ENCODE results near the gene PDE10A.

The PDE10A gene

DNA sequence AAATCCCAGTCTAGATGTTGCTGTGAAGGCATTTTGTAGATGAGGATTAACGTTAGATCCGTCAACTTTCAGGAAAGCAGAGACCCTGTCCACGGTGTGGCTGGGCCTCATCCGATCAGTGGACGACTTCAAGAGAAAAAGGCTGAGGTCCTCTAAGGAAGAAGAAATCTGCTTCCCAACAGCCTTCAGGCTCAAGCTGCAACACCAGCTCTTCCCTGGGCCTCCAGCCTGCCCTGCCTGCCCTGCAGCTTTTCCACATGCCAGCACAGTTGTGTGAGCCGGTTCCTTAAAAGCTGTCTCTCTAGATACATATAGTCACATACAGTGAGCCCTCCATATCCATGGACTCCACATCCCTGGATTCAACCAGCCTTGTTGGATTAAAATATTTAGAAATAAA, 14.1 kb upstream of the PDE10A start:
- DNase-seq: no peak

GRCh38 chr6:165676435-165677068, 13.5 kb upstream of the PDE10A start:
- no peak for DNase-seq

DNA sequence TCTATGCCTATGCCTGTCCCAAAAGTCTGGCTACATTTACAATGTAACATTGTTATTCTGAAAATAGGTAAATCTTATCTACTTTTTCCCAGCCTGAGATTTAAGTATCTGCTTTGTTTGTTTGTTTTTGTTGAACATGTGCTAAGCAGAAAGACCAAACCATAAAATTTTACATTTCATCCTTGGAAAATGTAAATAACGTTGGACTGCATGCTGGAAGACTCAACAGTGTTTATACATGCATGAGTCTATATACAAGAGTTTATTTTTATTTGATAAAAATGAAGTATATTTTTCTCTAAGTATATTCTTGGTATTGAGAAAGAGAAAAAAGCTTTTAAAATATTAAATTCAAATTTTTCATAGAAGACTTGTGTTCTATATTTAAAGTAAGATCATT, 12.1 kb upstream of the PDE10A start:
- DNase-seq: no peak

DNA sequence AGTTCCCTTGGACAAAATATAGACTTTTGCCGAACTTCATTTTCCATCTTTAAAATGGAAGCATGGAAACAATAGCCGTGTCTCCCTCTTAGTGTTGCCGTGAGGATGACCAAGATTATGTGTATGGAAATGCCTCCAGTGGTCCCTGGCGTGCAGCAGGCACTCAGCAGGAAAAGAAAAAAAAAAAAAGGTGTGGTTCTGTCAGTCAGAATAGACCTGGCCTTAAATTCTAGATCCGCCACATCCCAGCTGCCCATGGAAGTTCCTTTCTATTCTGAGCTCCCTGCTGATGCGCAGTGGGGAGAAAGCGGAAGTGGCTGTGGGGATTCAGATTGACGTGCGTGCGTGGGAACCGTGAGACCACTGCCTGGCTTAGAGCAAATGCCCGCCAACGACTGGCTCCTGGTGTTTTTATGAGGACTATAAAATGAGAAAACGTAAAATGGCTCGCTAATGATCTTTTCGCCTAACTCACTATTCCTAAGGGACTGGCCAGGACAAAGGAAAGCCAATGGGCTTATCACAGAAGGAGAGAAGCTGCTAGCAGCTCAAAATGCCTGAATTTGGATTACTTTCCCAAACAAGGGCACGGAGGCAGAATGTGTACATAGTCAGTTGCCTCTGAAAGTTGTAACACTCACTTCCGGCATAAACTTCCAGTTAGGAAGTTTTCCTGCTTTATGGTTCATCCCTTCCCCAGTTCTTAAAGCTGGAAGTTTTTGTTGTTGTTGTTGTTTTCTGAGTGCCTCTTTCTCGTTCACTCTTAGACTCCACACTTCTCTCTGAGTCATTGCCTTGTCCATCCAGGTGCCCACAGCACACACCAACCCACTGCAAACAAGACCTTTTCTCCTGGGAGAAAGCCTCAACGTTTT, 11.4 kb upstream of the PDE10A start:
- DNase-seq: no peak

DNA sequence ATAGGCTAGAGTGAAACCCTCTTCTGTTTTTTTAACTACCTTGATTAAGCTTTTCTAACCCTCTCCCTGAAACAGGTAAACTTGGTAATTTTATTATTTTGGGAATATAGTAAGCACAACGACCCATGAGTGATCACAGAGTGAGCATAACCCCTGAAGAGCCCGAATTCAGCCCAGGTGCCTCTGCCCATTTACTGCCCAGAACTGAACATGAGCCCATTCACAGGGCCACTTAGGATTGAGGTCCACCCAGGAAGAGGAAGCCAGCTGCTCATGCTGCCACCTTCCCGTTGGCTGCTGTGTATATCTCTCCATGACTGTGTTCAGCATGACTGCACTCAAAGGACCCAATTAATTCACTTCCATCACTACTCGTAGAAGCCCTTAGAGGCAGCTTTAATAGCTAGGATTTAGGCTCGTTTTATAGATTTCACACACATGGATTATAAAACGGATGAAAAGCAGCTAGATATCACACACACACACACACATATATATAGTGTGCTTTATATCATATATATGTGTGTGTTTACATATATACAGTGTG, 8.3 kb upstream of the PDE10A start:
- DNase-seq: no peak

DNA sequence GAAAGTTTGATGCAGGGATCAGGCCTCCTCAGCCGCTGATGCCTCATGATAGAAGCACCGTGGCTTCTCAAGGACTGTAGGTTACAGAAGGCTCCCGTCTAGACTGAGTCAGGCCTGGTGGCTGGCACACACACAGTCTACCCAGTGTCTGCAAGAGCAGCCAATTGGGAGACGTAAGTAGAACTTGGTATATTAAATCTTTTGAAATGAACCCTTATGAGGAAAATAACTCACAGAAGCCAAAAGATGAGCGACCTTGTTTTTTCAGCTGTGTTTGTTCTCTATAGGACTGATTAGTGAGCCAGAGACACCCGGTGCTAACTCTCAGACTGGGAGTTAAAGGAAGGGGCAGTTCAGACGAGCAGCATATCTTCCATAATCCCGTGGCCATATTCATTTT, 5.9 kb upstream of the PDE10A start:
- no peak for DNase-seq

DNA sequence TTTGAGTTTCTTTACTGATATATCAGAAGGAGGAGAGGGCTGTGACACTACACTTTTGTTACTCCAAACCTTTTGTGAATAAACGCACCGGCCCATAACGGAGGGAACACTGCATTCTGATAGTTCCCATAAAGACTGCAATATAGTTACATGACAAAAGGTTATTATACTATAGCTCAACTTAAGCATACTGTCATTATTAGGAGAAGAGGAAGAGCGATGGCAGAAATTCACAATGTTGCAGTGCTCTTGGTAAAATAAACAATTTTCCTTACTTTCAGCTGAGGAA, 2.3 kb upstream of the PDE10A start:
- no peak for DNase-seq

GRCh38 chr6:165664559-165665383, 1.7 kb upstream of the PDE10A start:
- no peak for DNase-seq

- DNase-seq: no peak
Observed at GRCh38 chr6:165663736-165664558, 906 bp upstream of the PDE10A start.

GRCh38 chr6:165663377-165663735, 315 bp upstream of the PDE10A start:
- DNase-seq: no peak

DNA sequence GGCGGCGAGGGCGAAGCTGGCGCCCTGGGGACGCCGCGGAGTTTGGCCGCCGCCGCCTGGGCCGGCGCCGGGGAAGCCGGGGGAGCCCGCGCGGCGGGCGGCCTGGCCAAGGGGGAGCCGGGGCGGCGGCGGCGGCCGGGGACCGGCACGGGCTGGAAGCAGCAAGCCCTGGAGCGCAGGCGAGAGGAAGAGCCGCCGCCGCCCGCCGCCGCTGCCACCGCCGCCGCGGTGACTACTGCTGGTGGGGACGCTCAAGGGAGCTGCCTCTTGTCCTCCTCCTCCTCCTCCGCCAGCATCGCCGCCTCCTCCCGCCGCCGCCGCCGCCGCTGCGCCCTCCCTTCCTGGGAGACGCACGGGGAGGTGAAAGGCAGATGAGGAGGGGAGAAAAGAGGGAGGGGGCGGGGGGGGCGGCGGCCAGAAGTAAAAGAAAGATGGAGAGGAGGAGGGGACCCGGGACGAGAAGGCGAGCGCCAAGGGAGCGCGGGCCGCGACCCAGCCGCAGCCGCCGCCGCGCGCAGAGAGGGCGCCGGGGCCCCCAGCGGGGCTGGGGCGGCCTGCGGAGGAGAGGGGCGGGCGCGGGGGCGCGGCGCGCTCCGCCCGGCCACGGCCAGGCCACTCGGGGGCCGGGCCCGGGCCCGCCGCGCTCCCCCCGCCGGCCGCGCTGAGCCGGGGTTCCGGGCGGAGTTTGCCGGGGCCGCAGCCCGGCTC, 846 bp downstream of the PDE10A start:
- no peak for DNase-seq

GRCh38 chr6:165661664-165662025, 1.4 kb downstream of the PDE10A start:
- DNase-seq: no peak

GRCh38 chr6:165660857-165661663, 2.0 kb downstream of the PDE10A start:
- no peak for DNase-seq

GRCh38 chr6:165659945-165660856, 2.8 kb downstream of the PDE10A start:
- no peak for DNase-seq

DNA sequence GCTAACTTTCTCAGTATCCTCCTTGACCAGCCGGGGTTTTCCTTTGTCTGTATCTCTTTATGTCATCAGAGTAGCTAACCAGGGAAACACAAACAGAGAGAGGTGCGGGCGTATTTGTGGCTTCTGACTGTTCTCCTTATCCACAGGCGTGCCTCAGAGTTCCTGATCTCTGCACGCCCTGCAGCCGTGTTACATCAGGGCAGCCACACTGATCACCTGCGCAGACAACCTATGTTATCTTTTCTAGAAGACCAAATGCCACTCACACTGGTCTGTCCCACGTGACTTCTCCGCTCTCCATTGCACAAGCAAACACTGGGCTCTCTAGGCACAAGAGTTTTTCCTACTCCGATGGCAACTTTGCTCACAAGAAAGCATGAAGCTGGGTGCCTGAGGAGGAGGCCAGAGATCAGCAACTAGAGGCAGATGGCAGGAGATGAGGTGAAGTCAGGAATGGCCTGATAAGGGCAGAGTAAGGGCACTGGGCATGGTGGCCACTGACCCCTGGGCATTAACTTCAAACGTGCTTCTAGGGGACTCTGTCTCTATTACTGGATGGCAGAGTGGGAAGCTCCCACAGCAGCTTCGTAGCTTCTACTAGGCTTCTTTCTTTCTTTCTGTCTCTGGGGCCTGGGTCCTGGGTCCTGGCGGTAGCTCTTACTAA, 4.5 kb downstream of the PDE10A start:
- no peak for DNase-seq

- DNase-seq: no peak
Observed at GRCh38 chr6:165657325-165657680, 5.7 kb downstream of the PDE10A start.

DNA sequence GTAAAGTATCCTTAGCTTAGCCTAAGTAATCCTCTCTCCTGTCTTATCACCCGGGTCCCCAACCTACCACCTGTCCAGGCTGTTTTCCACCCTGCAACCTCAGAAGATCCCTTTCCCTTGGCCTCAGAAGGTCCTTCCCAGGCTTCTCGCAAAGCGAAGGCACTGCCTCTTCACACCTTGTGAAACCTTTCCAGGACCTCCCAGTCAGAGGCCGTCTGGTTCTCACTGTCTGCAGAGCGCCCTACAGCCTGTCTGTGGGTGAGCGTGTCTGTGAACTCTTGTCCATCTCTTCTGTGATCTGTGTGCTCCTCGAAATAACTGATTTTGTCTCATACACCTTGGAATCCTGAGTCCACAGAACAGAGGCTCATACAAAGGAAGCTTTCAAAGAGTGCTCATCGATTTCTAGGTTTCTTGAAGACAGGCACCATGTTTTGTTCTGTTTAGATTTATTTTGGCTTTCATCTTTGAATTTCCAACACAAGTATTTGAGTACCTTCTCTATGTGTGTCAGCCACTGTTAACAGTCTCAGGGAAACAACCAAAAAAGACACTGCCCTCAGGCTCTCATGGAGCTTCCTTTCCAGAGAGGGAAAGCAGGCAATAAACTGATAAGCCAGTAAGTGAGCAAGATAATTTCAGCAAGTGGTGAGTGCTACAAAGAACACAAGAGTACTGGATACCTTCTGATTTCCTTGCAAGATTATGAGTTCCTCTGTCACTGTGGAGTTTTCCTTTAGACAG, 6.3 kb downstream of the PDE10A start:
- DNase-seq: no peak

DNA sequence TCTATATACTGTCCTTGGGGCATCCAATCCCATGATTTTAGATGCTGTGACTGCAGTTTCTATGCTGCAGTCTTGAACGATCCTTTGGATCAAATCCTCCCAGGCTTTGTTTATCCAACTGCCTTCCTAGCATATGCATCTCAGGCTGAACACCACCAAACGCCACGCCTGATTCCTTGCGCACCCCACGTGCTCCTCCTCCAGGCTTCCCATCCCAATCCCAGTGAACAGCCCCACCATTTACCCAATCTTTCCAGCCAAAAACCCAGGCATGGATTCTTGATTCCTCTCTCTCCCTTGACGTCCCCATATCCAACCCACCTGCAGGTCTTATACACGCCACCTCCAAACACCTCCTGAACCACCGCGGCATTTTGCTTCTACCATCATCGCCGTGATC, 7.8 kb downstream of the PDE10A start:
- no peak for DNase-seq

GRCh38 chr6:165654144-165654543, 8.9 kb downstream of the PDE10A start:
- DNase-seq: no peak

All from activated CD4-positive, alpha-beta T cell treated with anti-CD3 and anti-CD28 coated beads for 1 hour (primary cell).